ELR (cell line): Measurements from ENCODE around the gene ROCK1.
"Not testable (repeated sequence)": the region's sequence is repeated elsewhere in the genome, so short reads cannot be mapped to it uniquely, and the experiment has no call there.

Experiments used
- DNase-seq: peaks from one replicate; pipeline ENCODE4 v3.0.0-alpha.2; 2015; ENCODE audit warnings: low read depth

ROCK1 gene

DNA sequence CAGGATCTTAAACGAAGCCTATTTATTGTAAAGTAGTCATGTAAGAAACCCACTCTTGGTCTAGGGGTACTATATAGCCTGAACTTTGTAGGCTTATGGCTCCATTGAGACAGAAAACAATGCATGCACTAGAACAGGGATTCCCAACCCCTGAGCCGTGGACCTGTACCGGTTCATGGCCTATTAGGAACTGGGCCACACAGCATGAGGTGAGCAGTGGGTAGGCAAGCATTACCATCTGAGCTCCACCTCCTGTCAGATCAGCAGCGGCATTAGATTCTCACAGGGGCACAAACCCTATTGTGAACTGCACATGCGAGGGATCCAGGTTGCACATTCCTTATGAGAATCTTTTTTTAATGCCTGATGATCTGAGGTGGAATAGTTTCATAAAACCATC lies 59.2 kb downstream of the ROCK1 start:
- no peak for DNase-seq

DNA sequence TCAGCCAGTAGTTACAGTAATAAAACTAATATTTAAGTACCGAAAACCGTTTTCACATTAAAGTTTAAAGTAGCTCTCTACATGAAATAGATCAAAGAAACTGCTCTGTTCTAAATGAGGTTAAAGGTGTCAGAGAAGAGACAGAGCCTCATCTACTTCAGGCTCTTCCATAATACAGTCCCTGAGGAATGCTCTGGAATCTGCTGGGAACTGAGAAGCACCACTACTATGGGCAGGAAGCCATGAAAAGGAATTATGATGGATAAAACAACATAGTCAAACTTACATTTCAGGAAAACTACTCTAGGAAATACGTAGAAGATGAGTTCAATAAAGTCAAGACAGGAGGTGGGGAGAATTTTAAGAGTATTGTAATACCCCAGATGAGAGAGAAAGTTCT lies 60.0 kb downstream of the ROCK1 start:
- no peak for DNase-seq

DNA sequence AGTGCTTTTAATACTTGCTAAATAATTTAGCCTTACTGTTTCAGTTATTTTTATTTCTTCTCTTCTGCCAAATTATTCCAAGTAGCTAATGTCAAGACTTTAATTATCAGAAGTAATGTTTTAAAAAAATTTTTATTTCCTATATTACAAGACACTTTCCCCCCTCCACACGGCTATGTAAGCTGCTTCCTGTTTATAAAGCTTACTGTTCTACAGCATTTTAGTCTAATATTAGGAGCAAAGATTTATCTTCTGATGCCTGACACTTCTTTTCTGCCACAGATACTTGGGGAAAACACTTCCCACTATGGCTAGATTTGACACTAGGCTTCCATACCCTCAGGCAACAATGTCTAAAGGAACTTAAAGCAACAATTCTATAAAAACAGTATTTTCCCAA lies 62.3 kb downstream of the ROCK1 start:
- no peak for DNase-seq

DNA sequence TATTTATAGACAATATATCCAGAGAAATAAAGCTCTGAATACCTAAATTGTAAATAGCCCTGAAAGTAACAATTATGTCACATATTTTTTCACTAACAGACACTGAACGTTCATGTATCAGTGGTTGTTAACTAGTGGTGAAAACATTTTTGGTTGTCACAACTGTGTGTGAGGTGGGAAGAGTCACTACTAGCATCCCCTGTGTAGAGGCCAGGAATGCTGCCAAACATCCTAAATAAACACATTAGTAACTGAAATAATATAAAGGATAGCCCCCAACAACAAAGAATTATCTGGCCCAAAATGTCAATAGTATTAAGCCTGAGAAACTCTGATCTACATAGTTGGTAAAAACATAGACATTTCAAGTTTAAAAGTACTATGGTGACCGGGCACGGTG lies 64.5 kb downstream of the ROCK1 start:
- no peak for DNase-seq

DNA sequence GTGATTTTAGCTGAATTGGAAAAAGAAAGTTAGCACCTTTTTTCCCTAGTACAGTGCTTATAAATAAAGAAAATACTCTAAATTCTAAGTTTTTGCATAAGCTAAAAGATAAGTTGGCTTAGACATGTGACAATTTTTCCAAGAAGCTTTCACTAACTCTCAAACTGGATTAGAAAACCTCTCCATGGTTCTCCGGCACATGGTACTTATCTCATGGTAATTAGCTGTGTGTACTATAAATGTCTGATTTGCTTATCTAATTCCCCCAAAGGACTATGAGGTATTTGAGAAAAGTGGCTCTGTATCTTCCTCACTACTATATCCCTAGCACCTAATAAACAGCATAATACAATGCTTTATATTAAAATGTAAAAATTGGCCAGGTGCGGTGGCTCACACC lies 71.1 kb downstream of the ROCK1 start:
- no peak for DNase-seq

DNA sequence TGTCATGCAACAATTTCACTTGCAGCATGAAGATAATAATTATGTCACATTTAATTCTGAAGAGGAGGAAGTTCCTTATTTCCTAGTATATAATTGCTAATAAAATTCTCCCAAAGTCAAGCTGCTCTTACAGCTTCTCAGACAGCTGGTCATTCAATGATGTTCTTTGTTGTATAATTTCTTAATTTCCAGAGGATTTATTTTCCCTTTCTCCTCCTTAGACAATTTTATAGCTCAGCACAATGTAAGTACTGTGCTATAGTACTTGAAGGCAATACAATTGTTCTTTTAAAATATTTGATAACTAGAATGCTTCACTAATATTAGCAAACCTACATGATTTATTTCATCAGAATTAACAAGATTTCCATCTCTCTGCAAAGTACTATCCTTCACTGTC lies 73.4 kb downstream of the ROCK1 start:
- no peak for DNase-seq

DNA sequence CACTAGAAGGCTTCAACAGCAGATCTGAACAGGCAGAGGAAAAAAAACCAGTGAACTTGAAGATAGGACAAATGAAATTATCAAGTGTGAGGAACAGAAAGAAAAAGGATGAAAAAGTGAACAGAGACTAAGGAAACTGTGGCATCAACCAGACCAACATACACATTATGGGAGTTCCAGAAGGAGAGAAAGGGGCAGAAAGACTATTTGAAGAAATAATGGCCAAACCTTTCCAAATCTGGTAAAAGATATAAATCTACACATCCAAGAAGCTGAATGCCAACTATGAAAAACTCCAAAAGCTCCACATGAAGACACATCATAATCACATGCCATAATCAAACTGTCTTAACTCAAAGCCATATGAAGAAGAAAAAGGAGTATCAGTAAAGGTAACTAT lies 79.8 kb downstream of the ROCK1 start:
- no peak for DNase-seq

DNA sequence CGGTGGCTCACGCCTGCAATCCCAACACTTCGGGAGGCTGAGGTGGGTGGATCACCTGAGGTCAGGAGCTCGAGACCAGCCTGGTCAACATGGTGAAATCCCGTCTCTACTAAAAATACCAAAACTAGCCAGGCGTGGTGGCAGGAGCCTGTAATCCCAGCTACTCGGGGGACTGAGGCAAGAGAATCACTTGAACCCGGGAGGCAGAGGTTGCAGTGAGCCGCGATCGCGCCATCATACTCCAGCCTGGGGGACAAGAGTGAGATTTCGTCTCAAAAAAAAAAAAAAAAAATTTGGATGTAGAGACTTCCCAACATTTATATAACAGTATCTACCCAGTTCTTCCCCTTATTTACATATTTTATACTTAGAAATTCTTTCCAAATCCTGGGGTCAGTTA lies 93.4 kb downstream of the ROCK1 start:
- DNase-seq = not testable (repeated sequence)

DNA sequence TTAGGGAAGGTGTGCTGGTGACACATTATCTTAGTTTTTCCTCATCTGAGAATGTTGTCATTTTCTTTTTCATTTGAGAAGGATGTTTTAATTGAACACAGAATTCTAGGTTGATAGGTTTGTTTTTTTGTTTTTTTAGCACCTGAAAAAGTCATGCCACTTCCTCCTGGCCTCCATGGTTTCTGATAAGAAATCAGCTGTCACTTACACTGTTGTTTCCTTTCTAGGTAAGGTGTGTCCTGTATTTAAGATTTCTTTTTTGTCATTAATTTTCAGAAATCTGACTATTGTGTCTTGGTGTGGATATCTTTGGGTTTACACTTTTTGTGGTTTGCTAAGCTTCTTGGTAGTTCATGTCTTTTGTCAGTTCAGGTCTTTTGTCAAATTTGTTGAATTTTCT lies 99.3 kb downstream of the ROCK1 start:
- no peak for DNase-seq

DNA sequence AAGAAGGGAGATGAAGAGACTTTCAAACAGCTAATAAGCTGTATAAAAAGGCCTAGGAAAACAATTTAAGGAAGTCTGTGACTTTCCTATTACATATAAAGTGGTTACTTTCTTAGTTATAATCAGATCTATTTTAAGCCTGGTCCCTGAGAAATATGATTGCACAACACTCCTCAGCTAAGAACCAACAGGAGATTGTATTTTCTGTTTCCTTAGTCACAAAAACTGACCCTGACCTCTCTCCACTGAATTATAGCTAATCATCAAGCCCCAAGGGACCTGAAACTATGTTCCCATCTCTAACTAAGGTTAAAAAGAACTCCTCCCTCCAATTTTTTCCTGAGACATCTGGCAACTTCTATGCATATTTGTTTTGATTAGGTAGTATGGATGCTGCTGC lies 106.9 kb downstream of the ROCK1 start:
- DNase-seq = peak; percentile 44

DNA sequence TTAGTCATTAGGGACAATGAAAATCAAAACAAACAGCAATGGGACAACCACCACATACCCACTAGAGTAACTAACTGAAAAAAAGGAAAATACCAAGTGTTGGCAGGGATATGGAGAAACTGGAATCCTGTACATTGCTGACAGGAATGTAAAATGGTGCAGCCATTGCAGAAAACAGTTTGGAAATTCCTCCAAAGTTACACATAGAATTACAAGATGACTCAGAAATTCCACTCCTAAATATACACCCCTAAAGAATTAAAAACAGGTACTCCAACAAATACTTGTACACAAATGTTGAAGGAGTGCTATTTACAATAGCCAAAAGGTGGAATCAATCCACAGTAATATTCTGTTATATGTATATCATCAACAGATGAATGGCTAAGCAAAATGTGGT lies 110.9 kb downstream of the ROCK1 start:
- DNase-seq = peak; percentile 56

DNA sequence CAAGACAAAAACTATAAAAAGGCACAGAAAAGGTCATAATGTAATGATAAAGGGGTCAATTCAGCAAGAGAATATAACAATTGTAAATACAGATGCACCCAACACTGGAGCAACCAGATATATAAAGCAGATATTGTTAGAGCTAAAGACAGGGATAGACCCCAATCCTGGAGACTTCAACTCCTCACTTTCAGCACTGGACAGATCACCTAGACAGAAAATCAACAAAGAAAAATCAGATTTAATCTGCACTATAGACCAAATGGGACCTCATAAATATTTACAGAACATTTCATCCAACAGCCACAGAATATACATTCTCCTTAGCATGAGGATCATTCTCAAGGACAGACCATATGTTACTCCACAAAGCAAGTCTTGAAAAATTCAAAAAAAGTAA lies 114.2 kb downstream of the ROCK1 start:
- no peak for DNase-seq

DNA sequence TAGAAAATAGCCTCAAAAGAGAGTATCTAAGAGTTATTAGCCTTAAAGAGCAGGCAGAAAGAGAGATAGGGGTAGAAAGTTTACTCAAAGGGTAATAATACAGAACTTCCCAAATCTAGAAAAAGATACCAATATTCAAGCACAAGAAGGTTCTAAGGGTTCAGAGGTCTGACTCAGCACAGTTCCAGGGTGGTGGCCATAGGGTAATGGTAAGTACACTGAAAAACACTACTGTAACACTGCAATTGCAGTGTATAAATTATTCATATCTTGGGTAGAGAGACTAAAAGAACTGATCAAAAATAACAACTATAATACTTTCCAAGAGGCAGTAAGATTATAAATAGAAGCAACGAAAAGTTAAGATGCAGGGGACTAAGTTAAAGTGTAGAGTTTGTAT lies 115.2 kb downstream of the ROCK1 start:
- no peak for DNase-seq

DNA sequence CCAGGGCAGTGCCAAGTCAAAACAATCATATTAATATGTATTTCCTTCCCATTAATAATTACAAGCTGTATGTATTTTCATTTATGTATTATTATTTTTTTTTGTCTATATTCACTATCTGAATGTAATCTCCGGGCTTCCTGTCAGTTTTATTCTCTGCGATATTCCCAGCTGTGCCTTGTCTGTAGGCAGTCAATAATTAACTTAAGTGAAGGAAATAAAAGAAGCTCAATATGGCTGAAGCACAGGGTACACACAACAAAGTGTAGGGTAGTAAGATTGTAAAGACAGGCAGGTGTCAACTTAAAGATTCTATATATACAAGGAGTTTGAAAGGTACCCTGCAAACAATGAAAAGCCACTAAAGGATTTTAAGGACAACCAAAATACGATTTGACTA lies 122.9 kb downstream of the ROCK1 start:
- no peak for DNase-seq

DNA sequence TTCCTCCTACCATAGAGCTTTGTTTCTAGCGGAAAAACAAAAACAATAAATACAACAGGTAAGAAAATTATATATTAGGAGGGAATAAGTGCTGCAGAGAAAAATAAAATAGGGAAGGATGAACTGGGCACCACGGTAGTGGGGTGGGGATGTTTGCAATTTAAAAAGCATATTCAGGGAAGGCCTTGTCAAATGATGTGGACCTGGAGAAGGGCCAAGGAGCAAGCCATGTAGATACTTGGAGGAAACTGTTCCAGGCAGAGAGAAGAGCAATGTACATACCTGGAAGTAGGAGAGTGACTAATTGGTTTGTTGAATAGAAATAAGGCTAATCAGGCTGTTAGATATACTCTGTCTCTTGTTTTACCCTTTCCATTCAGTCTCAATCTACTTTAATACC lies 136.5 kb downstream of the ROCK1 start:
- DNase-seq = no peak

DNA sequence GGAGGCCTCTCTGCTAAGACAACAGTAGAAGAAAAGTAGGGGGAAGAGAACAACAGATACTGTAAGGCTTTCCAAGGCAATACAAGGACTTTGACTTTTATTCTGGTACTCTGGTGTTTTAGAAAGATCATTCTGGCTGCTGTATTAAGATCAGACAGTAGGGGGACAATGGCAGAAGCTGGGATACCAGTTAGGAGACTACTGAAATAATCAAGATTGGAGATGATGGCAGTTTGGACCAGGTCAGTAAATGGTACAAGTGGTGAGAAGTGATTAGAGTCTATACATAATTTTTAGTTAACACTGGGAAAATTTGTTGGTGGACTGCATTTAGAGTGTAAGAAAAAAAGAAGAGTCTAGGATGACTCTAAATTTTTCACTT lies 139.7 kb downstream of the ROCK1 start:
- peak; percentile 61 for DNase-seq

DNA sequence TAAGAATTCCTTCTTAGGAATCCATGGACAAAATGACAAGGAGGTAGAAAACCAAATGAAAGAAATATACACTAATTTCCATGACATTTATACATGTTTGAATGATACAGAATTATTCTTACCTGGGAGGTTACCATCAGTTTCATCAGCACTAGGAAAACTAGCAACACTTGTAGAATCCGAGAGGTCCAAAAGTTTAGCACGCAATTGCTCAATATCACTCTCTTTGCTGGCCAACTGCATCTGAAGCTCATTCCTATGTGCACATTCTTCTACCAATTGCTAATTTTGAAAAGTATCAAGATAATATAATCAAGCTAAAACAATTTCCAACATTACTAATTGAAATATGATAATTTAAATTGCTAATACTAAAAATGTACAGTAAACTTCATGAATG lies 144.8 kb downstream of the ROCK1 start:
- no peak for DNase-seq

DNA sequence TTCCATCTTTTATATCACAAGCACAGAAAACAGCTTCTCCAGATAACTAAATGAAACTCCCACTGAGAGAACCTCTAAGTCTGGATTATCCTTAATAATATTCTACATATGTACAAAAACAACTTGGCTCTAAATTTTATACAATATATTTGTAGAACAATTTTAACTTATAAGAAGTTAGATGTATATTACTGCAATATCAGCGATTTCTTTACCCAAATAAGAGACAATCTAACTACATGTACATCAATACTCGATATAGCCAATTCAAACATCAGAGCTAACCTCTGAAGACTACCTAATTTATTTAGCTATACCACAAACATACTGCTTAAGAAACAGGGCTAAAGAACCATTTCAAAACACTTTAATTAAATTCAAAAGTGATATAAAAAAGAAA lies 148.6 kb downstream of the ROCK1 start:
- DNase-seq = no peak

DNA sequence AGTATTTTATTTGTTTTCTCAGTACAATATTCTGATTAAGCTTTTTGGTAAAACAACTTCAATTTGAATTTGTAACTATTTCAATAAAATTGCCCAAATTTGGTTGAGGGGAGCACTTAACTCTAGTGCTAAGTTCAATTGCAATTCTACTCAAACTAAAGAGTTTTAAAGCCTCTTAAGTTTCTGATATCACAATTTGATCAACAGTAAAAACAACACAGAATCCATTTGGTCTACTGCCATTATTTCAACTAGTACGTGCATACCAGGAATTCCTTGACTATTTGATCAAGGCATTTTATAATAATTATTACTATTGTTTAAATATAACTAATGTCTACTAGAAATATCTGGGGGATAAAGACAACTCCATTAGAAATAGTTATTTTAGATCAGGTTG lies 150.9 kb downstream of the ROCK1 start:
- DNase-seq = no peak

DNA sequence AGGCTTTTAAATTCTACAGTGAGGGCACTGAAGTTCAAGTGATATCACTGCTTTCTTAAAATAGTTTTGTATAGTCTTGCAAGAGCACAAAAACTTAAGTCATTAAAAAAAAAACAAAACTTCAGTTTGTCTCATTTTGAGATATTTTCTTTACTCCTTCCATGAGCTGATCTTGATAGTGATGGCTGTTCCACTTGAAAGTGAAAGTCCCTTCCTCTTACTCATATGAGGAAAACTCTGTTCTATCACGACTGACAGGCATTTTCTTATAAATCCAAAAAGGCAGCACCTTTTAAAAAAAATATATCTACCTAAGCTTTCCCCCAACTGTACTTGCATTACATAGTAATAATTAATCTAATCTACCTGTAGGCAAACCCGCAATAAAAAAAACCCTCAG lies 160.8 kb downstream of the ROCK1 start:
- DNase-seq = not testable (repeated sequence)
